Activated CD4-positive, alpha-beta T cell treated with anti-CD3 and anti-CD28 coated beads, Interleukin-10, Interleukin-2, amounts not matched to agents 100 ng/mL and 50 ng/mL, durations not matched to agents 16 hours and 8 hours (primary cell): ENCODE measurements around the gene HADHA.
"Not testable (repeated sequence)": the region's sequence is repeated elsewhere in the genome, so short reads cannot be mapped to it uniquely, and the experiment has no call there.

Experiments
- DNase-seq: peaks from one replicate; pipeline ENCODE4 v3.0.0-alpha.2; 2020

The HADHA gene

GRCh38 chr2:26172871-26173775 lies 71.3 kb downstream of the HADHA start, which contains the start of gene GAREM2:
Gene GAREM2, plus strand, starts transcription at chr2:26173088. Its CDS starts 133 bp downstream, at chr2:26173221.
- no peak for DNase-seq

- DNase-seq = no peak
Observed at GRCh38 chr2:26172189-26172870, 72.1 kb downstream of the HADHA start.

GRCh38 chr2:26170795-26171194 lies 73.6 kb downstream of the HADHA start:
- no peak for DNase-seq

- no peak for DNase-seq
Observed at GRCh38 chr2:26169681-26170414, 74.6 kb downstream of the HADHA start.

- no peak for DNase-seq
Observed at GRCh38 chr2:26169226-26169625, 75.2 kb downstream of the HADHA start.

- DNase-seq = no peak
Observed at GRCh38 chr2:26168785-26169184, 75.6 kb downstream of the HADHA start.

- DNase-seq = not testable (repeated sequence)
Observed at GRCh38 chr2:26166541-26166940, 77.9 kb downstream of the HADHA start.

- no peak for DNase-seq
Observed at GRCh38 chr2:26165403-26165802, 79.0 kb downstream of the HADHA start.

- DNase-seq = no peak
Observed at GRCh38 chr2:26164641-26165211, 79.7 kb downstream of the HADHA start.

GRCh38 chr2:26164231-26164630 lies 80.2 kb downstream of the HADHA start:
- DNase-seq = no peak

- DNase-seq = no peak
Observed at GRCh38 chr2:26162963-26163362, 81.5 kb downstream of the HADHA start.

- DNase-seq = no peak
Observed at GRCh38 chr2:26161926-26162325, 82.5 kb downstream of the HADHA start.

- no peak for DNase-seq
Observed at GRCh38 chr2:26157580-26157979, 86.9 kb downstream of the HADHA start.

- no peak for DNase-seq
Observed at GRCh38 chr2:26150243-26150642, 94.2 kb downstream of the HADHA start.

- DNase-seq = no peak
Observed at GRCh38 chr2:26148501-26148900, 95.9 kb downstream of the HADHA start.

GRCh38 chr2:26144953-26145680 lies 99.3 kb downstream of the HADHA start:
- peak; percentile 69 for DNase-seq

- DNase-seq = no peak
Observed at GRCh38 chr2:26144031-26144430, 100.4 kb downstream of the HADHA start.

GRCh38 chr2:26141145-26141769 lies 103.2 kb downstream of the HADHA start:
- no peak for DNase-seq
